GM18502 (cell line): ENCODE results near the gene ICOSLG.
"Not testable (repeated sequence)": the region's sequence is repeated elsewhere in the genome, so short reads cannot be mapped to it uniquely, and the experiment has no call there.

Experiments
- ATAC-seq: cut with Tn5 transposase; IDR thresholded peaks from one replicate; pipeline ENCODE4 v1.9.1; 2021; ENCODE audit warnings: mild to moderate bottlenecking; ENCODE audit not compliant: unreplicated experiment, poor library complexity

The ICOSLG gene

DNA sequence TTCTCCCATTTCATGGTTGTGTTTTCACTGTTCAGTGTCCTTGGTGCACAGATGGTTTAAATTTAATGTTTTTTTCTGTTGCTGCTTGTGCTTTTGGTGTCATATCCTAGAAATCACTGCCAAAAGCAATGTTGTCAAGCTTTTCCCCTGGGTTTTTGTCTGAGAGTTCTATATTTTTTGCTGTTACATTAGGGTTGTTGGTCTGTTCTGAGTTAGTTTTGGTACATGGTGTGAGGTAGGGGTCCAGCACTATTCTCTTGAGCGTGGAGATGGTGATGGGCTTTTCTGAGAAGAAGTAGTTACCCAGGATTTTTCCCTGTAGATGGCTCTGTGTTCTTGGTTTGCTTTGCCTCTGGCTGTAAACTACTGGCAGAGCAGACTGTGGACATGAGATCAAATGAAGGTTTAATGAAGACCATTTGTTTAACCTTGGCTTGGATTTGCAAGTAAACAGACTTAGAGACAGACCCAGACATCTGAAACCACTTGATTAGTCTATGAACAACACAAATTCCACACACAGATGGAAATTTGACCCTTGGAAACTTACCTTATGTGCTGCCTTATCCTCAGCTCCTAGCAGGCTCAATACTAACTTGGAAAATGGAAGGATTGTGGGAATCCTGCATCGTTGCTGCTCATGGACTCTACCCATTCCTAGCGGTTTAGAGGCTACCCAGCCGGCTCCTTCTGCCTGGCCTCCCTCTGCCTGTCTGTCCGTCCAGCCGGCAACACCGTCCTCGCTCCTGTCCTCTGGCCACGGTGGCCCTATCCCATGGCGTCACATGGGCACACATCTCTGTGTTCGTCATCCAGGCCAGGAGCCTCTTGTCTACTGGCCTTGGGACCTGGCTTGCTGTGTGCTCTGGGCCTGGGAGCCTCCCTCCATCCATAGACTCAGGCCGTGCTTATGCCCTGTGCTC, 50.1 kb downstream of the ICOSLG start:
- not testable (repeated sequence) for ATAC-seq

DNA sequence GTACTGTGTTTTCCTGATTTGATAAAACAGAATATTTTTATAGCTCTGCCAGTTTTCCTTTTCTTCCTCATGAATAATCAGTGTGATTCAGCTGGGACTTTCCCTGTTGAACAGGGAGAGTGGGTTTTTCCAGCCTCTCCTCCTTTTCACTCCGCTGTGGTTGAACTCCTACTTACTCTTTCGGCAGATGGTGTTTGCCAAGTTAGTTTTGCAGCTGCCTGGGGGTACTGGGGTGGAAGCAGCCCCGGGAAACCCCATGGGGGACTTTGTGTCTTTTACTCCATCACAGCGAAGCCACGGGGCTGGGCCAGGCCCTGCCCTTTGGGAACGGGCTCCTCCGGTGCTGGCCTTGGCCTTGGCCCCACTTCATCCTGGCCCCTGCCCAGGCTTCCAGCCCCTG, 55.9 kb downstream of the ICOSLG start:
- not testable (repeated sequence) for ATAC-seq

DNA sequence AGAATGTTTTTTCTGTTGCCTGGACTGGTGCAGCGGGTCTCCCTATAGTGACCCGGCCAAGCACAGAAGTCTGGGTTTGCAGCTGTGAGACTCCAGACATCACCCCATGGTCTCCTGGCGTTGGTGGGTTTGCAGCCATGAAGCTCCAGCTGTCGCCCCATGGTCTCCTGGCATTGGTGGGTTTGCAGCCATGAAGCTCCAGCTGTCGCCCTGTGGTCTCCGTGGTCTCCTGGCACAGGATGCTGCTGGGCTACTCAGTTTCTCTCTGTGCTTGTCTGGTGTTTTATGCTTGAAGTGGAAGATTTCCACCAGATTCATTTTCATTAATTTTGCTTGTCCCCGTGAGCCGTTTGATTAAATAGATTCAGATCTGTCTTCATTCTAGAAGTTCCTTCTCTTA, 58.5 kb downstream of the ICOSLG start:
- not testable (repeated sequence) for ATAC-seq

DNA sequence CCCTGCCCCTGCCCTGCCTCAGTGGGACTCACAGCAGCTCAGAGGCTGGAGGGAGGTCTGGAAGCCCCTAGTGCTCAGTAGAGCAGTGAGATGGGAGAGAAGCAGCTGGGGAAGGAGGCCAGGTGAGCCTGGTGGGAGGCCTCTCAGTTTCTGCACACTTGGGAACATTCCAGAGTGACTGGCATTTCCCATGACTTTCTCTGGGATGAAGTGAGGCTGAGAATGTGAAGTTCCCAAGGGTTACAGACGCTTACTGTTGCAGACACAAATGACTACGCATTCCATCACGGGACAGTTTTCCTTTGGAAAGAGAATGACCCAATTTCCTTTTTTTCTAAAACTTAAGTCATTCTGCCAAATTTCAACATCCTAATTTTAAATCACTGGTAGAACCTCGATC, 59.2 kb downstream of the ICOSLG start:
- not testable (repeated sequence) for ATAC-seq

DNA sequence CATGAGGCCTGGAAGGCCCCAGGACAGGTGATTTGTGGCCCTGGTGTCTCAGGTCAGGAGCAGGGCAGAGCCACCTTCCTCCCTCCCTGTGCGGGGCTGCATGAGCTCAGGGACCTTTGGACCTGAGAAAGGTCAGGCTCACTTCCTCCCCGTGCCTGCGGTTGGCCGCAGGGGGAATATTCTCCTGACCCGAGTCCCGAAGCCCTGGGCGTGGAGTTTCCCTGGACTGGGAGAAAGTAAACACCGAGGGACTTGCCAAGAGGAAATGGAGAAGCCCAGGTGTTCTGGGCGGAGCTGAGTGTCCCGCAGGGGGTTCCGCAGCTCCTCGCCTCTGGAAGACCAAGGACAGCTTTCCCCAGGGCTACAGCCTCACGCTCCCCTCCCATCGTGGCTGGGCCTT, 64.6 kb downstream of the ICOSLG start:
- ATAC-seq = not testable (repeated sequence)

DNA sequence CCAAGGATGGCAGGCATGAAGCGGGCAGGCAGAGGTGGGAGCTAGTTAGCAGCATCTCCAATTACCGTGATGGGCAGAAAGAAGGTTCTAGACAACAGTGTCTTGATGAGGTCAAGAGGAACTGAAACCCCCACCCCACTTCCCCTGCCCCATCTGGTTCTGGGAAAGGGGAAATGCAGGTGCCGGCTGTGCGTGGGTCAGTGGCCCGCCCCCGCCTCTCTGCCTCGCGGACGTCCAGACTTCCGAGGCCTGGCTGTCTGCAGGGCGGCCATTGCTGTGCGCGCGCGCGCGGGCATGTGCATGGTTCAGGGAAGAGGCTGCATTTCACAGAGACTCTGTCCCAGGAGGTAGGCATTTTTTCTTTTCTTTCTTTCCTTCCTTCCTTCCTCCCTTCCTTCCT, 65.6 kb downstream of the ICOSLG start:
- not testable (repeated sequence) for ATAC-seq
